HepG2 (cell line): ENCODE data around the gene TAS1R1. TPM values are rescaled to one million over a fixed set of nuclear protein-coding genes. Genes with fewer than 3 reads are reported as not detected.

Experiments
- ESRRA ChIP-seq: sonication (generic); formaldehyde crosslinking; IDR thresholded peaks from 2 replicates; pipeline ENCODE4 v1.5.1; 2020; ENCODE audit warnings: mild to moderate bottlenecking, low read depth, missing genetic modification reagents
- FOXK2 ChIP-seq: fragments of 450-650 bp; IDR thresholded peaks from 2 replicates; pipeline ENCODE4 v1.6.1; 2016
- GABPB1 ChIP-seq: IDR thresholded peaks from 2 replicates; pipeline ENCODE4 v1.6.1; 2016; ENCODE audit warnings: mild to moderate bottlenecking, missing genetic modification reagents, moderate library complexity, missing compliant biosample characterization
- GPBP1L1 ChIP-seq: sonication (generic); formaldehyde crosslinking; IDR thresholded peaks from 2 replicates; pipeline ENCODE4 v1.5.0; 2020; ENCODE audit warnings: mild to moderate bottlenecking, missing genetic modification reagents
- HNF4A ChIP-seq: sonication (generic); formaldehyde crosslinking; IDR thresholded peaks from 2 replicates; pipeline ENCODE4 v1.4.0; 2020; ENCODE audit warnings: missing genetic modification reagents
- NAIF1 ChIP-seq: sonication (generic); formaldehyde crosslinking; IDR thresholded peaks from 2 replicates; pipeline ENCODE4 v1.5.0; 2020; ENCODE audit warnings: mild to moderate bottlenecking, missing genetic modification reagents, borderline replicate concordance
- NFKB2 ChIP-seq: sonication (generic); formaldehyde crosslinking; IDR thresholded peaks from 2 replicates; pipeline ENCODE4 v1.4.0; 2020; ENCODE audit warnings: missing genetic modification reagents, borderline replicate concordance
- NPAS2 ChIP-seq: sonication (generic); formaldehyde crosslinking; IDR thresholded peaks from 2 replicates; pipeline ENCODE4 v1.8.0; 2022; ENCODE audit warnings: mild to moderate bottlenecking, missing genetic modification reagents, borderline replicate concordance
- SMAD1 ChIP-seq: sonication (generic); formaldehyde crosslinking; IDR thresholded peaks from 2 replicates; pipeline ENCODE4 v1.4.0; 2020; ENCODE audit warnings: missing genetic modification reagents, low read depth, mild to moderate bottlenecking, borderline replicate concordance
- TGIF2 ChIP-seq: IDR thresholded peaks from 2 replicates; pipeline ENCODE4 v1.6.1; 2016; ENCODE audit warnings: control low read depth, missing compliant biosample characterization
- ZNF263 ChIP-seq: sonication (generic); formaldehyde crosslinking; IDR thresholded peaks from 2 replicates; pipeline ENCODE4 v1.4.0; 2020; ENCODE audit warnings: missing genetic modification reagents
- ZNF276 ChIP-seq: sonication (generic); formaldehyde crosslinking; IDR thresholded peaks from 2 replicates; pipeline ENCODE4 v1.4.0; 2020; ENCODE audit warnings: mild to moderate bottlenecking, low read depth, missing genetic modification reagents
- ZNF30 ChIP-seq: sonication (generic); formaldehyde crosslinking; IDR thresholded peaks from 2 replicates; pipeline ENCODE4 v1.5.0; 2020; ENCODE audit warnings: mild to moderate bottlenecking, missing genetic modification reagents
- ZNF777 ChIP-seq: sonication (generic); formaldehyde crosslinking; IDR thresholded peaks from 2 replicates; pipeline ENCODE4 v1.4.0; 2020; ENCODE audit warnings: missing genetic modification reagents
- ZNF780A ChIP-seq: sonication (generic); formaldehyde crosslinking; IDR thresholded peaks from 2 replicates; pipeline ENCODE4 v1.8.0; 2022; ENCODE audit warnings: mild to moderate bottlenecking, missing genetic modification reagents, moderate library complexity
- ZNF891 ChIP-seq: sonication (generic); formaldehyde crosslinking; IDR thresholded peaks from 2 replicates; pipeline ENCODE4 v1.5.0; 2020; ENCODE audit warnings: mild to moderate bottlenecking, missing genetic modification reagents
- ZSCAN20 ChIP-seq: sonication (generic); formaldehyde crosslinking; IDR thresholded peaks from 2 replicates; pipeline ENCODE4 v1.4.0; 2020; ENCODE audit warnings: missing genetic modification reagents, mild to moderate bottlenecking, borderline replicate concordance
- polyA plus RNA-seq, 8 experiments: library from polyadenylated mRNA; depleted of rRNA in 3 of 8; stranded (reverse) in 7 of 8; unstranded in 1 of 8; fragments of >200 nt; fragmentation: Illumina TruSeq in 4 of 8; extraction: Trizol in 4 of 8; gene quantifications; 2 replicates each; pipeline versions ENCODE4 v1.2.1 to v1.2.3, GENCODE V29; 2011 to 2016; ENCODE audit warnings: low read depth in 4 of 8, missing spikeins in 1 of 8, mixed read lengths in 1 of 8; ENCODE audit not compliant: insufficient read depth in 1 of 8
- total RNA-seq, 5 experiments: library from RNA; depleted of rRNA; stranded (reverse); fragments of >200 nt; fragmentation: Illumina TruSeq; extraction: Trizol; gene quantifications; 2 replicates each; pipeline ENCODE4 v1.2.3, GENCODE V29; 2016; ENCODE audit warnings: low read depth in 1 of 5
- TF ChIP-seq, protein P1 (sequence below): IDR thresholded peaks from 2 replicates; pipeline ENCODE4 v1.6.1; 2016; ENCODE audit warnings: low read depth, control low read depth
- TF ChIP-seq, protein P2 (sequence below): IDR thresholded peaks from 2 replicates; pipeline ENCODE4 v1.4.0; 2020; ENCODE audit warnings: mild to moderate bottlenecking, missing genetic modification reagents
- TF ChIP-seq, protein P3 (sequence below): sonication (generic); formaldehyde crosslinking; conservative IDR thresholded peaks from 2 replicates; pipeline ENCODE4 v1.8.1; 2023; ENCODE audit warnings: missing genetic modification reagents

The TAS1R1 gene
- total and polyA plus RNA-seq, 2 of the 13 experiments (the other 11 are each of a cell fraction or from before 2014, with no cell fraction given) = 1.4 to 1.6 TPM

- TF ChIP-seq SMAD1 (CRISPR knock-in tag) = no peak
- TF ChIP-seq NFKB2 (CRISPR knock-in tag) = no peak
- no peak for TF ChIP-seq ZNF276
- TF ChIP-seq ZNF780A (CRISPR knock-in tag) = no peak
- TF ChIP-seq ZSCAN20 (CRISPR knock-in tag) = peak; percentile 41; the same call in 1 of the 2 replicates
- no peak for TF ChIP-seq GPBP1L1 (CRISPR knock-in tag)
- TF ChIP-seq ESRRA = no peak
- TF ChIP-seq, protein P1, sequence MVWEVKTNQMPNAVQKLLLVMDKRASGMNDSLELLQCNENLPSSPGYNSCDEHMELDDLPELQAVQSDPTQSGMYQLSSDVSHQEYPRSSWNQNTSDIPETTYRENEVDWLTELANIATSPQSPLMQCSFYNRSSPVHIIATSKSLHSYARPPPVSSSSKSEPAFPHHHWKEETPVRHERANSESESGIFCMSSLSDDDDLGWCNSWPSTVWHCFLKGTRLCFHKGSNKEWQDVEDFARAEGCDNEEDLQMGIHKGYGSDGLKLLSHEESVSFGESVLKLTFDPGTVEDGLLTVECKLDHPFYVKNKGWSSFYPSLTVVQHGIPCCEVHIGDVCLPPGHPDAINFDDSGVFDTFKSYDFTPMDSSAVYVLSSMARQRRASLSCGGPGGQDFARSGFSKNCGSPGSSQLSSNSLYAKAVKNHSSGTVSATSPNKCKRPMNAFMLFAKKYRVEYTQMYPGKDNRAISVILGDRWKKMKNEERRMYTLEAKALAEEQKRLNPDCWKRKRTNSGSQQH (CRISPR knock-in tag) = no peak
- no peak for TF ChIP-seq ZNF891 (CRISPR knock-in tag)
- TF ChIP-seq, protein P2, sequence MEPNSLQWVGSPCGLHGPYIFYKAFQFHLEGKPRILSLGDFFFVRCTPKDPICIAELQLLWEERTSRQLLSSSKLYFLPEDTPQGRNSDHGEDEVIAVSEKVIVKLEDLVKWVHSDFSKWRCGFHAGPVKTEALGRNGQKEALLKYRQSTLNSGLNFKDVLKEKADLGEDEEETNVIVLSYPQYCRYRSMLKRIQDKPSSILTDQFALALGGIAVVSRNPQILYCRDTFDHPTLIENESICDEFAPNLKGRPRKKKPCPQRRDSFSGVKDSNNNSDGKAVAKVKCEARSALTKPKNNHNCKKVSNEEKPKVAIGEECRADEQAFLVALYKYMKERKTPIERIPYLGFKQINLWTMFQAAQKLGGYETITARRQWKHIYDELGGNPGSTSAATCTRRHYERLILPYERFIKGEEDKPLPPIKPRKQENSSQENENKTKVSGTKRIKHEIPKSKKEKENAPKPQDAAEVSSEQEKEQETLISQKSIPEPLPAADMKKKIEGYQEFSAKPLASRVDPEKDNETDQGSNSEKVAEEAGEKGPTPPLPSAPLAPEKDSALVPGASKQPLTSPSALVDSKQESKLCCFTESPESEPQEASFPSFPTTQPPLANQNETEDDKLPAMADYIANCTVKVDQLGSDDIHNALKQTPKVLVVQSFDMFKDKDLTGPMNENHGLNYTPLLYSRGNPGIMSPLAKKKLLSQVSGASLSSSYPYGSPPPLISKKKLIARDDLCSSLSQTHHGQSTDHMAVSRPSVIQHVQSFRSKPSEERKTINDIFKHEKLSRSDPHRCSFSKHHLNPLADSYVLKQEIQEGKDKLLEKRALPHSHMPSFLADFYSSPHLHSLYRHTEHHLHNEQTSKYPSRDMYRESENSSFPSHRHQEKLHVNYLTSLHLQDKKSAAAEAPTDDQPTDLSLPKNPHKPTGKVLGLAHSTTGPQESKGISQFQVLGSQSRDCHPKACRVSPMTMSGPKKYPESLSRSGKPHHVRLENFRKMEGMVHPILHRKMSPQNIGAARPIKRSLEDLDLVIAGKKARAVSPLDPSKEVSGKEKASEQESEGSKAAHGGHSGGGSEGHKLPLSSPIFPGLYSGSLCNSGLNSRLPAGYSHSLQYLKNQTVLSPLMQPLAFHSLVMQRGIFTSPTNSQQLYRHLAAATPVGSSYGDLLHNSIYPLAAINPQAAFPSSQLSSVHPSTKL (CRISPR knock-in tag) = no peak; the same call in 1 of the 2 replicates
- TF ChIP-seq ZNF263 (CRISPR knock-in tag) = no peak
- no peak for TF ChIP-seq FOXK2
- peak; percentile 30; the same call in 1 of the 2 replicates for TF ChIP-seq GABPB1 (CRISPR knock-in tag)
- no peak for TF ChIP-seq ZNF30 (CRISPR knock-in tag)
- TF ChIP-seq ZNF777 (CRISPR knock-in tag) = peak; percentile 94; the same call in 1 of the 2 replicates
- no peak for TF ChIP-seq NPAS2
- TF ChIP-seq, protein P3, sequence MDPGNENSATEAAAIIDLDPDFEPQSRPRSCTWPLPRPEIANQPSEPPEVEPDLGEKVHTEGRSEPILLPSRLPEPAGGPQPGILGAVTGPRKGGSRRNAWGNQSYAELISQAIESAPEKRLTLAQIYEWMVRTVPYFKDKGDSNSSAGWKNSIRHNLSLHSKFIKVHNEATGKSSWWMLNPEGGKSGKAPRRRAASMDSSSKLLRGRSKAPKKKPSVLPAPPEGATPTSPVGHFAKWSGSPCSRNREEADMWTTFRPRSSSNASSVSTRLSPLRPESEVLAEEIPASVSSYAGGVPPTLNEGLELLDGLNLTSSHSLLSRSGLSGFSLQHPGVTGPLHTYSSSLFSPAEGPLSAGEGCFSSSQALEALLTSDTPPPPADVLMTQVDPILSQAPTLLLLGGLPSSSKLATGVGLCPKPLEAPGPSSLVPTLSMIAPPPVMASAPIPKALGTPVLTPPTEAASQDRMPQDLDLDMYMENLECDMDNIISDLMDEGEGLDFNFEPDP = peak; percentile 85; the same call in 1 of the 2 replicates
- no peak; the same call in 1 of the 2 replicates for TF ChIP-seq NAIF1 (CRISPR knock-in tag)
- TF ChIP-seq TGIF2 (CRISPR knock-in tag) = peak; percentile 75; the same call in 1 of the 2 replicates
- no peak for TF ChIP-seq HNF4A
Measured at GRCh38 chr1:6601923-6602668, 47.0 kb downstream of the TAS1R1 start (continued).
